ENCODE data around the gene KCTD15. TPM values are rescaled to one million over a fixed set of nuclear protein-coding genes. Genes with fewer than 3 reads are reported as not detected.
"Not testable (repeated sequence)": the region's sequence is repeated elsewhere in the genome, so short reads cannot be mapped to it uniquely, and the experiment has no call there.

KCTD15 gene
- polyA plus RNA-seq, 3 donors, result 1.6 to 43.2 (median 2.1) TPM

DNA sequence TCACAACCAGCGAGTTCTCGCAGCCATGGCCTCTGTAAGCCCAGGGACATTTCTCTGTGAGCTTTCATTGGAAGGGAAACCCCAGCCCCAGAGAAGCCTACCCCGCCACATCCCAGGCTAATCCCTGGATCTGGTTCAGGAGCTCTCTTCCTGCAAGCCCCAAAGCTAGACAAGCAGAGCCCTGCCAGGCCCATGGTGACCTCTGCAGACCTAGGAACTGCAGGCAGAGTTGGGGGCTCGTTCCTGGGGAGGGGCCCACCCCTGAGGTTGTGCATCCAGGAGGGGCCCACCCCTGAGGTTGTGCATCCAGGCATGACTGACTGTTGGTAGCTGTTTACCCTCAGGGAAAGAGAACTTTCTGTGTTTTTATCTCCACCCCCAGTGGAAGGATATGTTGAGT is 21.7 kb downstream of the KCTD15 start:
- intact Hi-C loops (cut with micrococcal nuclease), result no loop called here
- peaks cover 0 to 3% (median 0%) of the 10 kb centered on the region in 7 donors for H3K9me3 Mint-ChIP-seq
- Histone ChIP-seq H3K4me2 (replicated peaks; ENCODE audit: extremely low read depth, low read length, poor library complexity, severe bottlenecking) (no peak overlapping the region), H3K27ac (ENCODE audit: low read depth in 1 of 2, low read length in 2 of 2) (peak overlapping the region; percentile 91 to 96), H3K4me3 (replicated peaks in 1 of 3; ENCODE audit: low read depth in 2 of 3, low read length in 3 of 3) (peak overlapping the region in 1 of 3 experiments; percentile 84), H3K4me1 (ENCODE audit: control insufficient read depth in 1 of 2, insufficient read depth in 2 of 2, low read length in 2 of 2) (peaks cover 61 to 70% of the 10 kb centered on the region in 2 donors), H2AFZ (ENCODE audit: insufficient read depth, low read depth, low read length, poor library complexity, severe bottlenecking) (no peak overlapping the region), H3K9me3 (replicated peaks in 1 of 2; ENCODE audit: control insufficient read depth in 1 of 2, insufficient read depth in 1 of 2, low read length in 2 of 2) (no peaks in the 10 kb centered on the region), H4K20me1 (ENCODE audit: insufficient read depth, low read length) (no peaks in the 10 kb centered on the region), H3K79me2 (ENCODE audit: insufficient read depth, low read length) (no peaks in the 10 kb centered on the region), H3K36me3 (replicated peaks in 1 of 2; ENCODE audit: control insufficient read depth in 1 of 2, insufficient read depth in 2 of 2, low read length in 2 of 2) (peaks cover 3 to 12% of the 10 kb centered on the region in 2 donors), H3K9ac (ENCODE audit: insufficient read depth, low read length, poor library complexity, severe bottlenecking) (no peak overlapping the region), H3K27me3 (ENCODE audit: control insufficient read depth in 2 of 2, insufficient read depth in 2 of 2, low read length in 2 of 2) (no peaks in the 10 kb centered on the region)
- WGBS (ENCODE audit: insufficient coverage), result 91% methylated on average over 1 of the region's 4 CpGs
- TF ChIP-seq, protein P1, sequence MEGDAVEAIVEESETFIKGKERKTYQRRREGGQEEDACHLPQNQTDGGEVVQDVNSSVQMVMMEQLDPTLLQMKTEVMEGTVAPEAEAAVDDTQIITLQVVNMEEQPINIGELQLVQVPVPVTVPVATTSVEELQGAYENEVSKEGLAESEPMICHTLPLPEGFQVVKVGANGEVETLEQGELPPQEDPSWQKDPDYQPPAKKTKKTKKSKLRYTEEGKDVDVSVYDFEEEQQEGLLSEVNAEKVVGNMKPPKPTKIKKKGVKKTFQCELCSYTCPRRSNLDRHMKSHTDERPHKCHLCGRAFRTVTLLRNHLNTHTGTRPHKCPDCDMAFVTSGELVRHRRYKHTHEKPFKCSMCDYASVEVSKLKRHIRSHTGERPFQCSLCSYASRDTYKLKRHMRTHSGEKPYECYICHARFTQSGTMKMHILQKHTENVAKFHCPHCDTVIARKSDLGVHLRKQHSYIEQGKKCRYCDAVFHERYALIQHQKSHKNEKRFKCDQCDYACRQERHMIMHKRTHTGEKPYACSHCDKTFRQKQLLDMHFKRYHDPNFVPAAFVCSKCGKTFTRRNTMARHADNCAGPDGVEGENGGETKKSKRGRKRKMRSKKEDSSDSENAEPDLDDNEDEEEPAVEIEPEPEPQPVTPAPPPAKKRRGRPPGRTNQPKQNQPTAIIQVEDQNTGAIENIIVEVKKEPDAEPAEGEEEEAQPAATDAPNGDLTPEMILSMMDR (IDR thresholded peaks at IDR 0.05), result no peak
- no peaks in the 10 kb centered on the region for H3K27me3 Mint-ChIP-seq (ENCODE audit: low read depth in 3 of 3)
- H3K36me3 Mint-ChIP-seq, result peaks cover 8 to 18% of the 10 kb centered on the region in 2 donors
- peak overlapping the region in 1 of 2 donors; percentile 3 for H3K4me3 Mint-ChIP-seq
- no peak for DNase-seq
- H3K27ac Mint-ChIP-seq, result peak overlapping the region; percentile 95 to 97 (median 96)
- H3K4me1 Mint-ChIP-seq, result peaks cover 56% of the 10 kb centered on the region

GRCh38 chr19:33819078-33819477 is 22.4 kb downstream of the KCTD15 start:
- Histone ChIP-seq H3K4me1 (ENCODE audit: control insufficient read depth in 1 of 2, insufficient read depth in 2 of 2, low read length in 2 of 2) (peaks cover 61 to 70% of the 10 kb centered on the region in 2 donors), H3K9ac (ENCODE audit: insufficient read depth, low read length, poor library complexity, severe bottlenecking) (peak overlapping the region; percentile 82), H3K27ac (ENCODE audit: low read depth in 1 of 2, low read length in 2 of 2) (peak overlapping the region; percentile 91 to 96), H3K4me3 (replicated peaks in 1 of 3; ENCODE audit: low read depth in 2 of 3, low read length in 3 of 3) (peak overlapping the region in 1 of 3 experiments; percentile 84), H2AFZ (ENCODE audit: insufficient read depth, low read depth, low read length, poor library complexity, severe bottlenecking) (peak overlapping the region; percentile 92), H3K4me2 (replicated peaks; ENCODE audit: extremely low read depth, low read length, poor library complexity, severe bottlenecking) (peak overlapping the region; percentile 86)
- H3K79me2 ChIP-seq (ENCODE audit: insufficient read depth, low read length); intact Hi-C loops (cut with micrococcal nuclease); H3K27me3 Mint-ChIP-seq (ENCODE audit: low read depth in 3 of 3); H3K9me3 ChIP-seq (replicated peaks in 1 of 2; ENCODE audit: control insufficient read depth in 1 of 2, insufficient read depth in 1 of 2, low read length in 2 of 2); H3K9me3 Mint-ChIP-seq; H3K36me3 ChIP-seq (replicated peaks in 1 of 2; ENCODE audit: control insufficient read depth in 1 of 2, insufficient read depth in 2 of 2, low read length in 2 of 2); H3K27me3 ChIP-seq (ENCODE audit: control insufficient read depth in 2 of 2, insufficient read depth in 2 of 2, low read length in 2 of 2); H4K20me1 ChIP-seq (ENCODE audit: insufficient read depth, low read length): not testable (repeated sequence)
- Mint-ChIP-seq H3K4me3 (peak overlapping the region; percentile 67 to 68), H3K36me3 (peaks cover 3 to 12% of the 10 kb centered on the region in 2 donors), H3K4me1 (peaks cover 56% of the 10 kb centered on the region), H3K27ac (peak overlapping the region; percentile 95 to 97 (median 96))
- WGBS (ENCODE audit: insufficient coverage), result 44% methylated on average over 5 of the region's 7 CpGs
- peak in 1 of 3 donors; percentile 16 for DNase-seq
